ENCODE data around the gene PLK5.

Gene PLK5

GRCh38 chr19:1563251-1563650 is 39.4 kb downstream of the PLK5 start:
- no peak for TF ChIP-seq CTCF (IDR thresholded peaks at IDR 0.05; ENCODE audit: unreplicated experiment in 3 of 3)
- Mint-ChIP-seq H3K27ac (peak overlapping the region in 1 of 3 experiments; percentile 23), H3K4me3 (peak overlapping the region in 2 of 3 experiments; percentile 44 to 60), H3K27me3 (ENCODE audit: low read depth) (no peaks in the 10 kb centered on the region), H3K4me1 (peaks cover 5% of the 10 kb centered on the region), H3K36me3 (ENCODE audit: low read depth) (peaks cover 33% of the 10 kb centered on the region), H3K9me3 (no peaks in the 10 kb centered on the region)

GRCh38 chr19:1566392-1567115 is 42.7 kb downstream of the PLK5 start:
- H3K36me3 Mint-ChIP-seq (ENCODE audit: low read depth) = peaks cover 23% of the 10 kb centered on the region
- no peak for TF ChIP-seq CTCF (IDR thresholded peaks at IDR 0.05; ENCODE audit: unreplicated experiment in 3 of 3)
- peak overlapping the region in 1 of 3 experiments; percentile 81 for H3K27ac Mint-ChIP-seq
- H3K9me3 Mint-ChIP-seq = no peaks in the 10 kb centered on the region
- H3K4me3 Mint-ChIP-seq = peak overlapping the region; percentile 76 to 80 (median 79)
- no peaks in the 10 kb centered on the region for H3K4me1 Mint-ChIP-seq
- peaks cover 5% of the 10 kb centered on the region for H3K27me3 Mint-ChIP-seq (ENCODE audit: low read depth)

DNA sequence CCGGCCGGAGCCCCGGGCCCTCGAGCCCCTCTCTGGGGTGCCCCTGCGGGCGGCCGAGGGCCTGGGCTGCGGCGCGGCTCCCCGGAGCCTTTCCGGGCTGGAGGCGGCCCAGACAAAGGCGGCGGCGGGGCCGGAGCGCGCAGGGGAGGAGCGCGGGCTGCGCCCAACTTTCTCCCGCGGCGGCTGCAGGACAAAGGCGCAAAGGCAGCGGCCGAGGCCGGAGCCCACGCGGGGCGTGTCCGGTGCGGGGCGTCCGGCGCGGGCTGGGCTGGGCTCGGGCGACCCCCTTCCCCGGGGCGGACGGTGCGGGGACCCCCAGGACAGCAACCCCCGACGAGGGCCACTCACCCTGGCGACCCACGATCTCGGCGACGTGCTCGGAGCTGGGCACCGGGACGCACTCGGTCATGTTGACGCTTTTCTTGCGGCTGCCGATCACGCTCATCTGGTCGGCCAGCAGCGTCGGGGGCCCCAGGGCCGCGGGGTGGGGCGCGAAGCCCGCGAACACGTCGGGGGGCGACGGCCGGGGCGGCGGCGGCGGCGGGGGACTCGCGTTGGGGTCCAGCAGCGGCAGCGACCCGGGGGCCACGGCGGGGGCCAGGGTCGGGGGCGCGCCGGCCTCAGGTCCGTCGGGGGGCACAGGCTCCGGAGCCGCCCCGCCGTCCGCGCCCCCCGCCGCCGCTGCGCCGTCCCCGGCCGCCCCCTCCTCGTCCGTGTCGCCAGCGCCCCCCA is 43.4 kb downstream of the PLK5 start:
- H3K4me1 Mint-ChIP-seq = no peaks in the 10 kb centered on the region
- peak overlapping the region in 1 of 3 experiments; percentile 83 for H3K27ac Mint-ChIP-seq
- TF ChIP-seq CTCF (IDR thresholded peaks at IDR 0.05; ENCODE audit: unreplicated experiment in 3 of 3) = no peak
- no peaks in the 10 kb centered on the region for H3K9me3 Mint-ChIP-seq
- peaks cover 23% of the 10 kb centered on the region for H3K36me3 Mint-ChIP-seq (ENCODE audit: low read depth)
- peak overlapping the region; percentile 78 to 82 (median 79) for H3K4me3 Mint-ChIP-seq
- H3K27me3 Mint-ChIP-seq (ENCODE audit: low read depth) = peaks cover 5% of the 10 kb centered on the region

DNA sequence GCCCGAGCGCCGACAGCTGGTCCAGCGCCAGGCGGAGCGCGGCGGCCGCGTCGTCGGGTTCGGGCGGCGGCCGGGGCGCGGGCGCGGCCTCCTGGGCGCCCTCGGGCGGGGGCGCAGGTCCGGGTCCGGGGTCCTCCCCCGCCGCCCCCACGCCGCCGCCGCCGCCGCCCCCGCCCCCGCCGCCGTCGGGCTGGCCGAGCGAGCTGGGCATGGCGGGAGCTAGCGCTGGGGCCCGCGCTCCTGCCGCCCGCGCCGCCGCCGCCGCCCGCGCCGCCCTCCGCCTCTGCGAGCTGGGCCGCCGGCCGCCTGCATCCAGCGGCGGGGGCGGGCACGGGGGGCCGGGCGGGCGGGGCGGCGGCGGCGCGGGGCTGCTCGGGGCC is 44.0 kb downstream of the PLK5 start:
- Mint-ChIP-seq H3K27ac (no peak overlapping the region), H3K4me3 (no peak overlapping the region), H3K27me3 (ENCODE audit: low read depth) (peaks cover 5% of the 10 kb centered on the region), H3K36me3 (ENCODE audit: low read depth) (peaks cover 18% of the 10 kb centered on the region), H3K4me1 (no peaks in the 10 kb centered on the region), H3K9me3 (no peaks in the 10 kb centered on the region)
- no peak for TF ChIP-seq CTCF (IDR thresholded peaks at IDR 0.05; ENCODE audit: unreplicated experiment in 3 of 3)

GRCh38 chr19:1568320-1569019 is 44.6 kb downstream of the PLK5 start, which contains the start of gene MEX3D:
Gene MEX3D (minus strand): TSS chr19:1568325. CDS start chr19:1568058, 267 bp downstream.
- Mint-ChIP-seq H3K36me3 (ENCODE audit: low read depth) (peaks cover 11% of the 10 kb centered on the region), H3K4me3 (peak within 1 kb of the TSS; percentile 81 to 86 (median 82)), H3K27me3 (ENCODE audit: low read depth) (peaks cover 5% of the 10 kb centered on the region), H3K4me1 (no peaks in the 10 kb centered on the region), H3K27ac (peak within 1 kb of the TSS in 1 of 3 experiments; percentile 83), H3K9me3 (no peaks in the 10 kb centered on the region)
- TF ChIP-seq CTCF (IDR thresholded peaks at IDR 0.05; ENCODE audit: unreplicated experiment in 3 of 3) = no peak
